DOHH2 (cell line): ENCODE data around the gene CTNND1.

Experiments used
- CTCF ChIP-seq: fragments of 200-600 bp; sonication (generic); IDR thresholded peaks from one replicate; pipeline ENCODE4 v1.5.1; 2014; ENCODE audit warnings: antibody characterized with exemption, mild to moderate bottlenecking, low read depth, low read length; ENCODE audit not compliant: poor library complexity, severe bottlenecking
- EZH2phosphoT487 ChIP-seq: fragments of 200-600 bp; sonication (generic); IDR thresholded peaks from 2 replicates; pipeline ENCODE4 v1.6.1; 2017; ENCODE audit warnings: borderline replicate concordance, mild to moderate bottlenecking, antibody characterized with exemption, low read length, moderate library complexity, mixed read lengths

- no peak for TF ChIP-seq CTCF
- TF ChIP-seq EZH2phosphoT487, result no peak
Observed at GRCh38 chr11:57777969-57778317, 16.3 kb downstream of the CTNND1 start.
